OCI-LY7 (cell line): ENCODE measurements around the gene CPS1. TPM values are rescaled to one million over a fixed set of nuclear protein-coding genes. Genes with fewer than 3 reads are reported as not detected.

ENCODE experiments used
- BruUV-seq: library from RNA; stranded (reverse); fragments of 400-500 nt; replicated peaks from 2 replicates; lab custom pipeline; 2021; lab: Mats Ljungman, UMichigan
- CTCF ChIA-PET: fragments of 300-600 bp; sonication (Branson Sonifier 250); formaldehyde crosslinking; loops from one replicate; lab custom pipeline; 2022; ENCODE audit warnings: antibody characterized with exemption; ENCODE audit not compliant: unreplicated experiment; lab: Charles Lee
- POLR2A ChIA-PET: fragments of 300-600 bp; sonication (Branson Sonifier 250); formaldehyde crosslinking; loops from one replicate; lab custom pipeline; 2022; ENCODE audit warnings: antibody characterized with exemption; lab: Charles Lee
- DNase-seq: peaks from one replicate; pipeline ENCODE4 v3.0.0-alpha.2; 2015; ENCODE audit warnings: low spot score
- H2AFZ ChIP-seq: fragments of 200-600 bp; sonication (generic), shearing (Covaris generic); 2 replicates; pipeline ENCODE4 v1.6.1; 2014; ENCODE audit warnings: mild to moderate bottlenecking, antibody characterized with exemption, low read length, moderate library complexity
- H3K27ac ChIP-seq: fragments of 200-600 bp; sonication (generic); 2 replicates; pipeline ENCODE4 v1.5.1; 2014; ENCODE audit warnings: mixed run types, low read depth, mild to moderate bottlenecking, moderate library complexity, low read length, inconsistent platforms; ENCODE audit not compliant: poor library complexity, severe bottlenecking
- H3K36me3 ChIP-seq: fragments of 200-600 bp; sonication (generic); 2 replicates; pipeline ENCODE4 v1.6.1; 2014; ENCODE audit warnings: mild to moderate bottlenecking, antibody characterized with exemption, low read length, moderate library complexity, mixed read lengths; ENCODE audit not compliant: insufficient read depth
- H3K4me1 ChIP-seq: fragments of 200-600 bp; sonication (generic); 2 replicates; pipeline ENCODE4 v1.5.1; 2014; ENCODE audit warnings: mild to moderate bottlenecking, low read length; ENCODE audit not compliant: insufficient read depth, poor library complexity, severe bottlenecking
- H3K4me2 ChIP-seq: fragments of 200-600 bp; sonication (generic); 2 replicates; pipeline ENCODE4 v1.6.1; 2014; ENCODE audit warnings: mild to moderate bottlenecking, low read length
- H3K4me3 ChIP-seq: fragments of 200-600 bp; sonication (generic); 2 replicates; pipeline ENCODE4 v1.5.1; 2014; ENCODE audit warnings: mild to moderate bottlenecking, low read depth, low read length; ENCODE audit not compliant: poor library complexity, severe bottlenecking
- H3K79me2 ChIP-seq: fragments of 200-600 bp; sonication (generic); 2 replicates; pipeline ENCODE4 v1.6.1; 2016; ENCODE audit warnings: low read depth, mild to moderate bottlenecking, low read length, moderate library complexity, mixed read lengths; ENCODE audit not compliant: insufficient read depth
- H3K9me2 ChIP-seq: fragments of 200-600 bp; sonication (generic); 2 replicates; pipeline ENCODE4 v1.6.1; 2016; ENCODE audit warnings: mild to moderate bottlenecking, low read length, mixed read lengths; ENCODE audit not compliant: insufficient read depth
- H3K9me3 ChIP-seq: fragments of 200-600 bp; sonication (generic); 2 replicates; pipeline ENCODE4 v1.6.1; 2014; ENCODE audit warnings: mild to moderate bottlenecking, mixed run types, low read length, mixed read lengths
- H4K20me1 ChIP-seq: fragments of 200-600 bp; sonication (generic); 2 replicates; pipeline ENCODE4 v1.6.1; 2014; ENCODE audit warnings: mild to moderate bottlenecking, antibody characterized with exemption, low read length, moderate library complexity, mixed read lengths; ENCODE audit not compliant: insufficient read depth
- EZH2phosphoT487 ChIP-seq: fragments of 200-600 bp; sonication (generic); IDR thresholded peaks from 2 replicates; pipeline ENCODE4 v1.6.1; 2018; ENCODE audit warnings: low read depth, borderline replicate concordance, mild to moderate bottlenecking, mixed run types, antibody characterized with exemption, low read length, moderate library complexity, mixed read lengths
- intact Hi-C: fragments of 100-400 bp; cut with micrococcal nuclease; formaldehyde crosslinking; loops from one replicate; pipeline ENCODE4 v1.10.0; 2022; ENCODE audit not compliant: unreplicated experiment
- total RNA-seq, 2 experiments: library from RNA; depleted of rRNA in 1 of 2; stranded (reverse); fragments of >200 nt in 1 of 2; shearing (Covaris generic) in 1 of 2; gene quantifications; 2 replicates each; pipeline ENCODE4 v1.2.3, GENCODE V29; 2014 to 2022
- TF ChIP-seq, protein P1 (sequence below): fragments of 200-600 bp; sonication (generic); conservative IDR thresholded peaks from 2 replicates; pipeline ENCODE4 v1.5.1; 2014; ENCODE audit warnings: mild to moderate bottlenecking, antibody characterized with exemption, low read length, moderate library complexity, mixed read lengths

Gene CPS1
- total RNA-seq, 2 experiments from 2014 or later, result 0.06 to 0.27 TPM

DNA sequence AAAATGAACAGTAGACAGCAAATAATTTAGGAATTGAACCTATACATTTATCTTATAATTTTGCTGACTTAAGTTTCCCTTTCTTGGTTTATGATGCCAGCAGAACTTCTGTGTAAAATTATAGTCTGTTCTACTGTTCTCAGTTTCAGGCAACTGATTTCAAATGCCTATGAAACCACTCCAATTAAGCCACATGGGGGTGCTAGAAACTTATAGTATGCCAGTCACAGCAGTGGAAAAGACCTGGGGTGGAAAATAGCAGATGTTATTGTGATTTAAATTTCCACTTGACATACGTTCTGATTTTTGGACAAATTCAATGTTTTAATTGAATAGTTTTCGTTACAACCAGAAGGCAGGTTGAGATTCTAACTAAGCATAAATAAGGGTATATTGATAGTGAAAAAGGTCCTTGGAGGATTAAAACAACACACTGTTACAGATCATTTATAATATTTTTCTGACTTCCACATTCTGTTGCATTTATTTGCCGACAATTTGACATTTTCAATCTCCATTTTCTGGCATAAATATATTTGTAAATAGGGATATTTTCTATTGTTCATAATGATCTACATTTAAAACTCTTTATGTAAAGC is 61.4 kb downstream of the CPS1 start:
- Histone ChIP-seq H3K36me3 (no peaks in the 10 kb centered on the region), H4K20me1 (no peaks in the 10 kb centered on the region), H3K9me3 (no peaks in the 10 kb centered on the region), H3K79me2 (no peaks in the 10 kb centered on the region), H3K4me2 (no peak overlapping the region), H3K4me1 (no peaks in the 10 kb centered on the region), H2AFZ (no peak overlapping the region), H3K4me3 (no peak overlapping the region), H3K27ac (no peak overlapping the region), H3K9me2 (no peaks in the 10 kb centered on the region)
- ChIA-PET CTCF (no interaction called here), POLR2A (no interaction called here)
- intact Hi-C loops, result loop anchor here (5.0 kb wide), 1 partner anchor 419 kb away; no protein-coding TSS in a partner anchor
- BruUV-seq, result no TSS peak
- TF ChIP-seq EZH2phosphoT487, result no peak
- TF ChIP-seq, protein P1, sequence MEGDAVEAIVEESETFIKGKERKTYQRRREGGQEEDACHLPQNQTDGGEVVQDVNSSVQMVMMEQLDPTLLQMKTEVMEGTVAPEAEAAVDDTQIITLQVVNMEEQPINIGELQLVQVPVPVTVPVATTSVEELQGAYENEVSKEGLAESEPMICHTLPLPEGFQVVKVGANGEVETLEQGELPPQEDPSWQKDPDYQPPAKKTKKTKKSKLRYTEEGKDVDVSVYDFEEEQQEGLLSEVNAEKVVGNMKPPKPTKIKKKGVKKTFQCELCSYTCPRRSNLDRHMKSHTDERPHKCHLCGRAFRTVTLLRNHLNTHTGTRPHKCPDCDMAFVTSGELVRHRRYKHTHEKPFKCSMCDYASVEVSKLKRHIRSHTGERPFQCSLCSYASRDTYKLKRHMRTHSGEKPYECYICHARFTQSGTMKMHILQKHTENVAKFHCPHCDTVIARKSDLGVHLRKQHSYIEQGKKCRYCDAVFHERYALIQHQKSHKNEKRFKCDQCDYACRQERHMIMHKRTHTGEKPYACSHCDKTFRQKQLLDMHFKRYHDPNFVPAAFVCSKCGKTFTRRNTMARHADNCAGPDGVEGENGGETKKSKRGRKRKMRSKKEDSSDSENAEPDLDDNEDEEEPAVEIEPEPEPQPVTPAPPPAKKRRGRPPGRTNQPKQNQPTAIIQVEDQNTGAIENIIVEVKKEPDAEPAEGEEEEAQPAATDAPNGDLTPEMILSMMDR, result peak; percentile 77
- DNase-seq, result peak; percentile 33

DNA sequence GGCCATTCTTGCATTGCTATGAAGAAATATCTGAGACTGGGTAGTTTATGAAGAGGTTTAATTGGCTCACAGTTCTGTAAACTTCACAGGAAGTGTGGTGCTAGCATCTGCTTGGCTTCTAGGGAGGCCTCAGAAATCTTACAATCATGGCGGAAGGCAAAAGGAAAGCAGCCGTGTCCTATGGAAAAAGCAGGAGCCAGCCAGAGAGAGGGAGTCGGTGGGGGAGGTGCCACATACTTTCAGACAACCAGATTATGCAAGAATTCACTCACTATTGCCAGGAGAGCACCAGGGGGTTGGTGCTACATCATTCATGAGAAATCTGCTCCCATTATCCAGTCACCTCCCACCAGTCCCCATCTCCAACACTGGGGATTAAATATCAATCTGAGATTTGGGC is 64.1 kb downstream of the CPS1 start:
- no peak overlapping the region for H3K4me3 ChIP-seq
- intact Hi-C loops, result no loop called here
- no peak overlapping the region for H2AFZ ChIP-seq
- no peak for DNase-seq
- no peaks in the 10 kb centered on the region for H3K79me2 ChIP-seq
- no peaks in the 10 kb centered on the region for H3K36me3 ChIP-seq
- ChIA-PET CTCF (no interaction called here), POLR2A (interaction anchor here (0.6 to 1.2 kb wide), 2 partner anchors 15 to 177 kb away, joined by 3 to 4 read pairs; no protein-coding TSS in a partner anchor)
- H3K4me1 ChIP-seq, result no peaks in the 10 kb centered on the region
- H3K9me2 ChIP-seq, result no peaks in the 10 kb centered on the region
- no peak overlapping the region for H3K4me2 ChIP-seq
- no TSS peak for BruUV-seq
- no peak overlapping the region for H3K27ac ChIP-seq
- no peaks in the 10 kb centered on the region for H3K9me3 ChIP-seq
- H4K20me1 ChIP-seq, result no peaks in the 10 kb centered on the region
- TF ChIP-seq, protein P1, result no peak
- no peak for TF ChIP-seq EZH2phosphoT487

DNA sequence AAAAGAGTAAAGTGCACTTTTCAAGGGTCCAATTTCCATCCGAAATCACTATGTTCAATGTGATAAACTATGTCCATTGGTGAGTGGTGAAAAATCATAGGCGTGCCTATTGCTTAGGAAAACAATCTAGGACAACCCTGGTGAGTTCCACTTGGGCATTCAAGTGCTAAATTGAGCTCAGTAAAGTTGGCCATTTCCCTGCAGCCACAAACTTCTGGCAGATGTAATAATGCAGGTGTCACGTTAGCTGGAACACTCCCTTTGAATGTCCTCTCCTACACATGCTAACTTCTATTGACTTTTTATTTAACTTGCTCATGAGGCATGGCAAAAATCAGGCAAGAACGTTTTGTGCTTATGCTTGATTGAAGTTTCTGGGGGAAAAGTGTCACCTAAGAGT is 67.1 kb downstream of the CPS1 start:
- Histone ChIP-seq H3K27ac (no peak overlapping the region), H3K4me1 (no peaks in the 10 kb centered on the region), H3K79me2 (no peaks in the 10 kb centered on the region), H3K9me2 (no peaks in the 10 kb centered on the region), H4K20me1 (no peaks in the 10 kb centered on the region), H2AFZ (no peak overlapping the region), H3K36me3 (no peaks in the 10 kb centered on the region), H3K4me3 (no peak overlapping the region), H3K9me3 (no peaks in the 10 kb centered on the region), H3K4me2 (no peak overlapping the region)
- BruUV-seq, result no TSS peak
- ChIA-PET CTCF (no interaction called here), POLR2A (interaction anchor here (1.0 kb wide), 1 partner anchor 9 kb away, joined by 3 read pairs; no protein-coding TSS in a partner anchor)
- DNase-seq, result no peak
- no peak for TF ChIP-seq EZH2phosphoT487
- intact Hi-C loops, result no loop called here
